Calu3 (cell line): ENCODE measurements around the gene DYNLL1. TPM values are rescaled to one million over a fixed set of nuclear protein-coding genes. Genes with fewer than 3 reads are reported as not detected.
"Not testable (repeated sequence)": the region's sequence is repeated elsewhere in the genome, so short reads cannot be mapped to it uniquely, and the experiment has no call there.

Experiments
- BruUV-seq: library from RNA; stranded (reverse); fragments of 400-500 nt; replicated peaks from 2 replicates; lab custom pipeline; 2021; lab: Mats Ljungman, UMichigan
- CTCF ChIA-PET: fragments of 300-600 bp; sonication (Branson Sonifier 250); formaldehyde crosslinking; loops from one replicate; lab custom pipeline; 2022; ENCODE audit warnings: antibody characterized with exemption; lab: Charles Lee
- DNase-seq: peaks from one replicate; pipeline ENCODE4 v3.0.0; 2022
- H3K27ac Mint-ChIP-seq: one replicate; pipeline ENCODE4 v1.8.0; 2022; ENCODE audit warnings: mixed read lengths; ENCODE audit not compliant: unreplicated experiment
- H3K27me3 Mint-ChIP-seq: one replicate; pipeline ENCODE4 v1.8.0; 2022; ENCODE audit warnings: mixed read lengths; ENCODE audit not compliant: unreplicated experiment
- H3K36me3 Mint-ChIP-seq: one replicate; pipeline ENCODE4 v1.8.0; 2022; ENCODE audit warnings: mild to moderate bottlenecking, moderate library complexity, mixed read lengths; ENCODE audit not compliant: insufficient read depth, unreplicated experiment
- H3K4me1 Mint-ChIP-seq: one replicate; pipeline ENCODE4 v1.8.0; 2022; ENCODE audit warnings: mild to moderate bottlenecking, low read depth, mixed read lengths; ENCODE audit not compliant: unreplicated experiment
- H3K4me3 Mint-ChIP-seq: one replicate; pipeline ENCODE4 v1.8.0; 2022; ENCODE audit warnings: mild to moderate bottlenecking, low read depth, moderate library complexity, mixed read lengths; ENCODE audit not compliant: unreplicated experiment
- H3K9me3 Mint-ChIP-seq: one replicate; pipeline ENCODE4 v1.8.0; 2022; ENCODE audit warnings: low read depth, mixed read lengths; ENCODE audit not compliant: unreplicated experiment
- CTCF ChIP-seq: fragments of 200-600 bp; IDR thresholded peaks from one replicate; pipeline ENCODE4 v1.8.0; 2022; ENCODE audit warnings: antibody characterized with exemption; ENCODE audit not compliant: unreplicated experiment
- intact Hi-C: fragments of 100-400 bp; cut with micrococcal nuclease; formaldehyde crosslinking; loops from one replicate; pipeline ENCODE4 v1.10.0; 2022; ENCODE audit not compliant: unreplicated experiment
- total RNA-seq: library from RNA; stranded (reverse); gene quantifications from 2 replicates; pipeline ENCODE4 v1.2.3, GENCODE V29; 2022

The DYNLL1 gene
- total RNA-seq, 1 experiment from 2014 or later = 419 TPM

GRCh38 chr12:120514002-120514401 lies 18.1 kb downstream of the DYNLL1 start:
- H3K27me3 Mint-ChIP-seq = no peaks in the 10 kb centered on the region

DNA sequence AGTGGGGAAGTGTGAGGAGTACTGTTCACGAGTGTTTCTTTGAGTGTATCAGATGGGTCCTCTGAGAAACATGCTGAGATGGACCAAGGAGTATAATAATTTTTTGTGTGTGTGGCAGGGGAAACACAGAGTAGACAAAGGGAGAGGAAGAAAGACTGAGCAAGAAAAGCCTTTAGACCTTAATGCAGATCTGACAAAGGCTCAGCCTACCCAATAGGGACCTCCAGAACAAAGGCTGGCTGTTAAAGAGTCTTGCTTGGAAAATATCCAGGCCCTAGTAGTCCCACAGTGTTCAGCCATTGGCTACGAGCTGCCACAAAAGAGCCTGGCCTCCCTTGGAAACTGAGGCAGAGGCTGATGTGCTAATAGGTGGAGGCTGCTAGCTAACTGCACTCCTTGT lies 19.6 kb downstream of the DYNLL1 start:
- no peak for TF ChIP-seq CTCF
- CTCF ChIA-PET = interaction anchor here (0.6 kb wide), 1 partner anchor 19 kb away, joined by 4 read pairs; no protein-coding TSS in a partner anchor
- no peak overlapping the region for H3K27ac Mint-ChIP-seq
- H3K36me3 Mint-ChIP-seq = peaks cover 14% of the 10 kb centered on the region
- H3K27me3 Mint-ChIP-seq = no peaks in the 10 kb centered on the region
- DNase-seq = no peak
- H3K4me3 Mint-ChIP-seq = no peak overlapping the region
- no peaks in the 10 kb centered on the region for H3K4me1 Mint-ChIP-seq
- H3K9me3 Mint-ChIP-seq = no peaks in the 10 kb centered on the region
- intact Hi-C loops = no loop called here
- no TSS peak for BruUV-seq

More at GRCh38 chr12:120514002-120514401, 18.1 kb downstream of the DYNLL1 start:
- no TSS peak for BruUV-seq
- Mint-ChIP-seq H3K9me3 (no peaks in the 10 kb centered on the region), H3K4me1 (no peaks in the 10 kb centered on the region), H3K4me3 (no peak overlapping the region), H3K36me3 (peaks cover 12% of the 10 kb centered on the region), H3K27ac (no peak overlapping the region)
- CTCF ChIA-PET = interaction anchor here (0.6 kb wide), 1 partner anchor 192 kb away, joined by 5 read pairs; no protein-coding TSS in a partner anchor
- intact Hi-C loops = no loop called here
- DNase-seq = no peak
- no peak for TF ChIP-seq CTCF

DNA sequence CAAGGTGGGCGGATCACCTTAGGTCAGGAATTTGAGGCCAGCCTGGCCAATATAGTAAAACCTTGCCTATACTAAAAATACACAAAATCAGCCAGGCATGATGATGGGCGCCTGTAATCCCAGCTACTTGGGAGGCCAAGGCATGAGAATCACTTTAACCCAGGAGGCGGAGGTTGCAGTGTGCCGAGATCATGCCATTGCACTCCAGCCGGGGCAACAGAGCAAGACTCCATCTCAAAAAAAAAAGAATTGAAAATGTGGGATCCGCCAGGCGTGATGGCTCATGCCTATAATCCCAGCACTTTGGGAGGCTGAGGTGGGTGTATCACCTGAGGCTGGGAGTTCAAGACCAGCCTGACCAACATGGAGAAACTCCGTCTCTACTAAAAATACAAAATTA lies 23.4 kb downstream of the DYNLL1 start:
- DNase-seq, H3K27ac Mint-ChIP-seq, CTCF ChIA-PET, H3K9me3 Mint-ChIP-seq, H3K4me3 Mint-ChIP-seq, BruUV-seq, H3K4me1 Mint-ChIP-seq, H3K27me3 Mint-ChIP-seq, intact Hi-C loops: not testable (repeated sequence)
- H3K36me3 Mint-ChIP-seq = peaks cover 24% of the 10 kb centered on the region

- no TSS peak for BruUV-seq
- intact Hi-C loops = no loop called here
- H3K36me3 Mint-ChIP-seq = peaks cover 29% of the 10 kb centered on the region
- no peaks in the 10 kb centered on the region for H3K27me3 Mint-ChIP-seq
- H3K4me1 Mint-ChIP-seq = peaks cover 10% of the 10 kb centered on the region
- no peak overlapping the region for H3K4me3 Mint-ChIP-seq
- TF ChIP-seq CTCF = no peak
- no peak for DNase-seq
- CTCF ChIA-PET = interaction anchor here (0.6 kb wide), 1 partner anchor 11 kb away, joined by 6 read pairs; no protein-coding TSS in a partner anchor
- no peak overlapping the region for H3K27ac Mint-ChIP-seq
- no peaks in the 10 kb centered on the region for H3K9me3 Mint-ChIP-seq
Observed at GRCh38 chr12:120522568-120522967, 26.7 kb downstream of the DYNLL1 start.

- no peaks in the 10 kb centered on the region for H3K9me3 Mint-ChIP-seq
- H3K4me3 Mint-ChIP-seq = peak within 1 kb of the TSS; percentile 87
- TF ChIP-seq CTCF = no peak
- H3K27me3 Mint-ChIP-seq = no peaks in the 10 kb centered on the region
- BruUV-seq = no TSS peak
- H3K27ac Mint-ChIP-seq = peak within 1 kb of the TSS; percentile 94
- intact Hi-C loops = no loop called here
- CTCF ChIA-PET = interaction anchor here (0.6 to 1.7 kb wide), 8 partner anchors 10 to 76 kb away, joined by 3 to 9 read pairs (median 4); partner anchors contain the start of genes POP5 and SRSF9
- H3K36me3 Mint-ChIP-seq = peaks cover 30% of the 10 kb centered on the region
- peak; percentile 90 for DNase-seq
- H3K4me1 Mint-ChIP-seq = peaks cover 10% of the 10 kb centered on the region
Observed at GRCh38 chr12:120528861-120529525, 33.1 kb downstream of the DYNLL1 start, which contains the start of gene COQ5. TSS of gene COQ5 (minus strand) at chr12:120529158. CDS start at chr12:120529141, 17 bp downstream.
